HG03280 (cell line): ENCODE data around the gene MSI2.

Source experiments
- ATAC-seq: cut with Tn5 transposase; IDR thresholded peaks from one replicate; pipeline ENCODE4 v1.9.1; 2021; ENCODE audit warnings: mild to moderate bottlenecking, moderate library complexity; ENCODE audit not compliant: unreplicated experiment

Gene MSI2

DNA sequence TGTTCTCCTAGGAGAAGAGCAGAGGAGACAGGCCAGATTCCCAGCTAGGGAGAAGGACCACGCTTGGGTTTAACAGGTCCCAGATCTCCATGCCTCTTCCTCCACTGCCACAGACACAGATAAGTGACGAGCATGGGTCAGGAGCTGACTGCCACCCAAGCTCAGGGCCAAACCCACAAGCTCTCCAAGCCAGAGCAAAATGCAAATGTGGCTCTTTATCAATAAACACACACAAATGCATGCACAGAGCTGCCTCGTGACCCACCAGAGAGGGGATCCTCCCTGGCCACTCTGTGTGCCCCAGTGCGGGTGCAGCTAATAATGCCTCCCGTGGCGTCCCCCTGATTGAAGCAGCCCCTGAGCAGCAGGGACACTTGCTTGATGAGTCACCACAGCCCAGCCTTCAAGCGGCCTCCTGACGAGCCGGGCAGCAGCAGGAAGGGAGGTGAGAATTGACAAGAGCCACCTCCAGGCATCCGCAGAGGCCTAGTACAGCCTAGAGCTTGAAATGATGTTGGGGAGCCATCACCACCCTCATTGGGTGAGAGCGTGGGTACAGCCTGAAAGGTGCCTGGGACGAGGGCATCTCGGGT is 344.9 kb downstream of the MSI2 start:
- no peak for ATAC-seq

DNA sequence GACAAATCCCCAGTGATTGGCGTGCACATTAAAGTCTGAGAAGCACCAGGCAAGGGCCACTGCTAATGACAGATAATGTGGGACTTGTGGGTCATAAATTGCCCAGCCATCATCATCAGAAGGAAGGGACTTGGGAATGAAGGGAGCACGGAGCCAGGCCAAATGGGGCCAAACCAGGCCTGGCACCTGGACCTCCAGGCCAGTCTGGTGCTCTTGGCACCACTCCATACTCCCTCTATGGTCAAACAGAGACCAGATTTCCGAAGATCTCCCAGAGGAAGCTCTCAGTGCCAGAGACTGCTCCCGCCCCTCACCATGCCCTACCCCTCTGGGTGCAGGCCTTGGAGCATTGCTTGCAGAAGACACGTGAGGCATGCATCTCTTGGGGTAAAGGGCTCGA is 346.6 kb downstream of the MSI2 start:
- no peak for ATAC-seq

- no peak for ATAC-seq
These were observed 347.2 kb downstream of the MSI2 start for GRCh38 chr17:57603546-57603945.

DNA sequence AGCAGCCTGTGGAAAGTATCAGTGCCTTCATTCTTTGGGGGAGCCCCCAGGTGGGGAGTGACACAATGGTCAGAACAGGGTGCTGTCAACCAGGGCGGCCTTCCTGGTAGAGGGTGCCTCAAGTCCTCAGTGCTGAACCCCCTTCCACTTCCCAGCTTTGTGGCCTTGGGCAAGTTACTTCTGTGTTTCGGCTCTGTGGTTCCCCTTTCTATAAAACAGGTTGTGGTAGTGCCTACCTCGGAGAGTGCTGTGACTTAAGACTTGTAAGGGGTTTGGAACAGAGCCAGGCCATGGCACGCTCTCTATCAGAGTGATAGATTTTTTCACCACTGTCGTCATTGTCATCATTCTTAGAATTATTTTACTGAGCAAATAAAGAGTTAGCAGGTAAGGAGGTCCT is 347.7 kb downstream of the MSI2 start:
- ATAC-seq, result no peak

DNA sequence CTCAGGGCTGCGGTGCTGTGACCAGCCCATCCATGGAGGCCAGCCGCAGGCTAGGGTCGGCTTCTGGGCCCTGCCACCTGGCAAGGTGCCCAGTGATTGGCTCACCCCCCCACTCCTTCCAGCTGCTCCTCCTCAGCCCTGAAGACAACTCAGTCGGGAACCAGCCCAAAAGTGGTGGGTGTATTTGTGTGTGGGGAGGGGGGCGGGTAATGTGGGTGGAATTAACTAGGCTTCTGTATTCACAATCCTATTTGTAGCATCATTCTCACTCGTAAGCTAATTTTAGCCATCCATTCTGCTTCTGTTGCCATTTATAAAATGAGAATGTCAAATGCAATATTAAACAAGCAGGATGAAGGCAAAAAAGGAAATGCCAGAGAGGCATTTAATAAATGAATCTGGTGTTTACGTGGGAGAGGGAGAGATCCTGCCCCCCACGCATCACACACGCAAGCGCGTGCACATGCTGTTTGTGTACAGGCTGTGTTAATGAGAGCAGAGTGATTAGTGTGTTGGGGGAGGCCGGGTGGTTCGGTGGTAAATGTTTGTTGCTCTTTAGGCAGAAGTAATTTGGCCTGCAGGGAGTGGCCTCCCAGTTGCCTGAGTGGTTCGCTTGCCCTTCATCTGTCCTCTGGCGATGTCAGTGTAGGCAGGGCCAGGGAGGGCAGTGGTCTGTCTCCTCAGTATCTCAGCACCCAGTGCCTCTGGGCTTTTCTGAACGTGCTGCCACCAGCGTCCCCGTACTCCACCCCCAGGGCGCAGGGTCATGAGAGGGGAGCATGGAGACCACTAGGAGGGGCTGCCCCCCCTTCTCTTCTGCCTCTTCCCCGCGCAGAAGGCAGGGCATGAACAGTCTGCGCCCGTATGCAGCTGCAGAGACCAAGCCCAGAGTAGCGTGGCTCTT is 348.7 kb downstream of the MSI2 start:
- ATAC-seq, result no peak

DNA sequence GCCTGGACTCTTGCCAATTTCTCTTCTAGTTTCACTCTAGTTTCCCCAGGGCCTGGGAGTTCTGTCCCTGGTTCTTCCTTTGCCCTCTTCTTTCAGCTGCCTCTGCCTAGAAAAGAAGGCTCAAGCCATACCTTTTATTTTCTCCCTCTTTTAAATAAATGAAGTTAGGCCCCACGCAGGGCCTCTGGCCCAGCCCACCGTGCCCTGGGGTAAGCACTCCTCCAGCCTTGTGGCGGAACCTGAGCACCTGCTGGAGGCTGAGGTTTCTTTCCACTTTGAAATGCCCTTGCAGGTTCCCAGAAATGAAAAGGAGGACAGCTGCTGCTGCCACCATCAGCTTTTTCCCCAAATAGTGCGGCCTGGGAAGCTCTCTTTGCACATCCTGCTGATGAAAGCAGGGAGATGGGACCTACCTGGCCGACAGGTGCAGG is 349.4 kb downstream of the MSI2 start:
- no peak for ATAC-seq

GRCh38 chr17:57606111-57606875 is 350.0 kb downstream of the MSI2 start:
- ATAC-seq, result no peak

- ATAC-seq, result no peak
These were observed 351.3 kb downstream of the MSI2 start for GRCh38 chr17:57607553-57608120.

DNA sequence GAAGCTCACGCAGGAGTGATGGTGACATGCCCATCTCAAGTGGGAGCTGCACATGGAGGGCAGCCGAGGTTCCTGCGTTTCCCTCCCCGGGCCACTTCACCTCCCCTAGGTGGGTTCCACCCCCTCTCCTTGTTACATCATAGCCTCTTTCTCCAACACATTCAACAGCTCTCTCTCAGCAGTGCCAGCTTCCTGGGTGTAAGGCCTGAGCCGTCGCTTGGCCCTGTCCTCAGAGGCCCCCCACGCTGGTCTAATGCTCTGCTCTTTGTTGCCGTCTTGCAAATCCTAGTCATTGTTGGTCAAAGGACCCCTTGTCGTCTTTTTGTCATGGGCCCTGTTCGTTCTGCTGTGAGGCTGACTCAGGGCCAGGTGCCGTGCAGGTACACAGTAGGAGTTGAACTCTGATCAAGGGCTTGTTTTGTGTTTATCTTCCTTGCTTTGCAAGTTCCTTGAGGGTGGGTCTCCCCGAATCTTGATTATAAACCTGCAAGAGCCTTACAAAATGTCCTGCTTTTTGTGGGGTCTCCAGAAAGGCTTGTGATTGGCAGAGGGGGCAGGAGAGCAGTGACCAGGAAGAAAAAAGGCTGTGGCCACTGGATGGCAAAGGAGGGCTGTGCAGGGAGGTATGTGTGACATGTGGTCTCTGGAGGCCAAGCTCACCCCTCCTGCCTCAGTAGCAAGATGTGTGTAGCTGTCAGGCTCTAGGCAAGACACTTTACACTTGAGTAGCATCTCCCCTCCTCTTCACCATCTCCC is 352.2 kb downstream of the MSI2 start:
- ATAC-seq, result no peak

- ATAC-seq, result no peak
These were observed 353.0 kb downstream of the MSI2 start for GRCh38 chr17:57609125-57609877.

GRCh38 chr17:57609878-57610270 is 353.6 kb downstream of the MSI2 start:
- no peak for ATAC-seq

GRCh38 chr17:57612202-57613071 is 356.1 kb downstream of the MSI2 start:
- no peak for ATAC-seq

GRCh38 chr17:57614742-57615141 is 358.4 kb downstream of the MSI2 start:
- ATAC-seq, result no peak

DNA sequence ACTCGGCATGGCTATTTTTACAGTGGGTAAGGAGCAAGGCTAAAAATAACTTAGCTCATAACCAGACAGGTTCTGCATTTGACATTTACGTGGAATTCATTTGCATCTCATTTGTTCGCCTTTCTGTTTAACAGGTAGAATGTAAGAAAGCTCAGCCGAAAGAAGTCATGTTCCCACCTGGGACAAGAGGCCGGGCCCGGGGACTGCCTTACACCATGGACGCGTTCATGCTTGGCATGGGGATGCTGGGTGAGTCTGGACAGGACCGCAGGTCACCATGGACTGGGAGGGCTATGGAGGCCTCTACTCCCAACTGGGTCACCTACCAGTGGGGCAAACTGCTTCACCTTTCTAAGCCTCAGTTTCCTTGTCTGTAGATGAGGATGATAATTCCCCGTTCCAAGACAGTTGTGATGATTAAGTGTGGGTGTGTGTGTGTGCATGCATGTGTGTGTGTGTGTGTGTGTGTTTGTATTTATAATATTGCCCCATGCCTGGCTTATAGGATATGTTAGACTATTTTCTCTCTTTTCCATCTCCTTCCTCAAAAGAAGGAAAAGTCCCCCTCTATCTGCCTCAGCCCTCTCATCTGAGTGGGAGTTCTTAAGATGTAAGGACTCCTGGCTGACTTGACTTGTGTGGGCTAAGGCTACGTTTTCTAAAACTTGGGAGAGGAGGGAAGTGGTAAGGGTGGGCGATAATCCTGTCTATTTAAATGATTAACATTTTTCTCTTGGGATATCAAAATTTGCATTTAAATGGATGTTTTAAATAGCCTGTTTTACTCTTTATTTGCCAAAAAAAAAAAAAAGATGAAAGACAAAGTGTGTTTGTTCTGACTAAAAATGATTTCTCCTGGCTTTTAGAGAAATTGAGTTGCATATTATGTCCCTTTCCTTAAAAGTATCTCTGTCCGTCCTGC is 359.8 kb downstream of the MSI2 start:
- ATAC-seq, result no peak

DNA sequence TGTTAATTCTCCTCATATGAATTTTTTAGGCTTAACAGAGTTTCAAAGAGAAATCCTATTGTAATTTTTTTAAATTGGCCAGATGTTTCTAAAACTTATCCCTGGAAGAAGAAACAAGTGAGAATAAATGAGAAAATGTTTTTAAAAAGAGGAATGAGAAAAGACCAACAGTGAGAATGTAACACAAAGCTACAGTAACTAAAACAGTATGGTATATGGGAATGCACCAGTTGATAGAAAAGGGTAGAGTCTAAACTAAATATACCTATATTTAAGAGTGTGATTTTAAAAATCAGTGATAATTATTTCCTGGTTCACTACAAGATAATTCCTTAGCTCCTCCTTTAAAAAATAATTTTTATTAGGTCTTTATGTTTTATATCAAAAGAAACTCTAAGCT is 360.9 kb downstream of the MSI2 start:
- no peak for ATAC-seq

- no peak for ATAC-seq
These were observed 363.0 kb downstream of the MSI2 start for GRCh38 chr17:57619061-57619937.

- no peak for ATAC-seq
These were observed 364.3 kb downstream of the MSI2 start for GRCh38 chr17:57620576-57620975.
